ENCODE measurements around the gene ANGPTL4.
A peak's percentile ranks its signal among the peaks of the same experiment; 100 is the strongest.
"Not testable (repeated sequence)": the region's sequence is repeated elsewhere in the genome, so short reads cannot be mapped to it uniquely, and the experiment has no call there.

The ANGPTL4 gene

DNA sequence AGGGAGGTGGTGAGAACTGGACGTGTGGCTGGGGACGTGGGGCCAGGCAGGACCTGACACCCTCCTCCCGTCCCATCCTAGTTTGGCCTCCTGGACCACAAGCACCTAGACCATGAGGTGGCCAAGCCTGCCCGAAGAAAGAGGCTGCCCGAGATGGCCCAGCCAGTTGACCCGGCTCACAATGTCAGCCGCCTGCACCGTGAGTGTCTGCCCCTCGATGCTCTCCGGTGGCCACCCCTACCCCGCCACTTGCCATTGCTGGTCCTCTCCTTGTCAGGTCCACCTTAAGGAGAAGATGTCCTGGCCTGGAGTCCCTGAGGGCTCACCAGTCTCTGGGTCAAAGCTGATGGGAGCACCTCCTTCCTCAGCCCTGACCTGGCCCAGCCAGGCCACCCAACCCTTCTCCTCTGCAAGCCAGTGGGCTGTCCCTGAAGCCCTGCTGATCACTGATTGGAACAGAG is 2.2 kb downstream of the ANGPTL4 start:
- no peak for DNase-seq

DNA sequence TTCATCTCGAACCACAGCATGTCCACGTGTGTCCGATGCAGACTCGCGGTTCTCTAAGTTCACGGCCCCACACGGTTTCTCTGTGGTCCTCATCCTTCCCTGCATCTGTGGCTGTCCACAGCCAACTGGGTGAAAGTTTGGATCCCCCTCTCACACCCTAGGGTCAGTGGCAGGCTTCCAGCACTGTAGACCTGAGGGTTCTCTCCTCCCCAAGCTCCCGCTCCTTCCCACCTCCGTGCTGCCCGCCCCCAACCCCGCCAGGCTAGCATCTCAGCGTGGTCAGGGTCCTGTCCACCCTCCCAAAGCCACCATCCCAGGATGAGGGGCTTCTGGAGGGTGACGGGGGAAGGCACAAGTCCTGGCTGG is 3.0 kb downstream of the ANGPTL4 start:
- DNase-seq = no peak

DNA sequence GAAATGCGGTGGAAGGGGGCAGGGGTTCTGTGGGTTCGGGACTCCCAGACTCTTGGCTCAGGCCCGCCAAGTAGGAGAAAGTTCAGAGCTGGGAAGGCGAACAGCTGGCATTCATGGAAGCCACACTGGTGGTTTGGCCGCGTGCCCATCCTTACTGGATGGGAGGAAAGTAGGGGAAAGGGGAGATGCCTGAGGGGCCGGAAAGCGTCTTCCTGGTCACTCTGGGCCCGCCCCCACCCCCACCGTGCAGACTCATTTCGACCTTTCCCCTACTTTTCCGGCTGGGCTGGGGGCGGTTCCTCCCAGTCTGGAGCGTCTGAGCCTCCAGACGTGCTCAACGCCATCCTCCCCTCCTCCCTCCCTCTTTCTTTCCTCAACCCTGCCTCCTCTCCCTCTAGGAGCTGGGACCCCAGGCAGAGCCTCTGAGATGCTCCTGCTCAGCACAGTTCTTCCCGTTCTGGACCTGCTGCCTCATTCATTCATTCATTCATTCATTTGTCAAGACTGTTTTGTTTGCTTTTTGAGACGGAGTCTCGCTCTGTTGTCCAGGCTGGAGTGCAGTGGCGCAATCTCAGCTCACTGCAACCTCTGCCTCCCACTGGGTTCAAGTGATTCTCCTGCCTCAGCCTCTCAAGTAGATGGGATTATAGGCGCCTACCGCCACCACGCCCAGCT is 3.5 kb downstream of the ANGPTL4 start:
- DNase-seq = no peak

DNA sequence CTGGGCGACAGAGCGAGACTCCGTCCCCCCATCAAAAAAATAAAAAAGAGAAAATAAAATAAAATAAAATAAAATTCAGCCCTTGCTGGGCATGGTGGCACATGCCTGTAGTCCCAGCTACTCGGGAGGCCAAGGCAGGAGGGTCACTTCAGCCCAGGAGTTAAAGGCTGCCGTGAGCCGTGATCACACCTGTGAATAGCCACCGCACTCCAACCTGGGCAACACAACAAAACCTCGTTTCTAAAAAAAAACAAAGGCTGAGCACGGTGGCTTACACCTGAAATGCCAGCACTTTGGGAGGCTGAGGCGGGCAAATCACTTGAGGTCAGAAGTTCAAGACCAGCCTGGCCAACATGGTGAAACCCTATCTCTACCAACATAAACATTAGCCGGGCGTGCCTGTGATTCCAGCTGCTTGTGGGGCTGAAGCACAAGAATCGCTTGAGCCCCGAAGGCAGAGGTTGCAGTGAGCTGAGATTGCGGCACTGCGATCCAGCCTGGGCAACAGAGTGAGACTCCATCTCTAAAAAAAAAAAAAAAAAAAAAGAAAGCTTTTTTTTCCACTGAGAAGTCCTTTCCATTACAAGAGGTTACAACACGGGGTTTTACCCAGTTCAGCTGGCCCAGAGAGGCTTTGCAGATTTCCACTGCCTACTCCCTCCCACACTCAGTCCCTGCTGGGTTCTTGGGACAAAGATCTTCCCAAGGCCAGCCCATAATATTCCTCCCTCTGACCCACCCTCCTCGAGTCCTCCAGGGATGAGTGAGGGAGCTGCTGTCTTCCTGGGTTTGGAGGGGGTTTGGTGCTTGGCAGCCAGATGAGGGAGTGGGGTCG is 6.4 kb downstream of the ANGPTL4 start:
- no peak for DNase-seq

DNA sequence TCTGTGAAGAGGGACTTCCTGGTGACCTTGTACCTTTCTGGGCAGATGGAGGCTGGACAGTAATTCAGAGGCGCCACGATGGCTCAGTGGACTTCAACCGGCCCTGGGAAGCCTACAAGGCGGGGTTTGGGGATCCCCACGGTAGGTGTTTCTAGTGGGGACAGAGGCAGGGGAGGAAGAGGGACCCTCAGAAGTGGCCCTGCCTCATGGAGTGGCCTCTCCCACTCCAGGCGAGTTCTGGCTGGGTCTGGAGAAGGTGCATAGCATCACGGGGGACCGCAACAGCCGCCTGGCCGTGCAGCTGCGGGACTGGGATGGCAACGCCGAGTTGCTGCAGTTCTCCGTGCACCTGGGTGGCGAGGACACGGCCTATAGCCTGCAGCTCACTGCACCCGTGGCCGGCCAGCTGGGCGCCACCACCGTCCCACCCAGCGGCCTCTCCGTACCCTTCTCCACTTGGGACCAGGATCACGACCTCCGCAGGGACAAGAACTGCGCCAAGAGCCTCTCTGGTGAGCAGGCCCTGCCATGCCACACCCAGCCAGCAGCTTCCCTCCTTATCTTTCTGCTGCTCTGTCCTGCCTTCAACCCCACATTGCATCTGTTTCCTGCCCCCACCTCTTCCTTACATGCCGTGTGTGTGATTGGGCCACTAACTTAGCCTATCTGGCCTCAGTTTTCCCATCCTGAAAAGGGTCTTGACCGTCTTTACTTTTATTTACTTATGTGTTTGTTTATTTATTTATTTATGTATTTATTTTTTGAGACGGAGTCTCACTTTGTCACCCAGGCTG is 7.3 kb downstream of the ANGPTL4 start:
- DNase-seq = no peak

DNA sequence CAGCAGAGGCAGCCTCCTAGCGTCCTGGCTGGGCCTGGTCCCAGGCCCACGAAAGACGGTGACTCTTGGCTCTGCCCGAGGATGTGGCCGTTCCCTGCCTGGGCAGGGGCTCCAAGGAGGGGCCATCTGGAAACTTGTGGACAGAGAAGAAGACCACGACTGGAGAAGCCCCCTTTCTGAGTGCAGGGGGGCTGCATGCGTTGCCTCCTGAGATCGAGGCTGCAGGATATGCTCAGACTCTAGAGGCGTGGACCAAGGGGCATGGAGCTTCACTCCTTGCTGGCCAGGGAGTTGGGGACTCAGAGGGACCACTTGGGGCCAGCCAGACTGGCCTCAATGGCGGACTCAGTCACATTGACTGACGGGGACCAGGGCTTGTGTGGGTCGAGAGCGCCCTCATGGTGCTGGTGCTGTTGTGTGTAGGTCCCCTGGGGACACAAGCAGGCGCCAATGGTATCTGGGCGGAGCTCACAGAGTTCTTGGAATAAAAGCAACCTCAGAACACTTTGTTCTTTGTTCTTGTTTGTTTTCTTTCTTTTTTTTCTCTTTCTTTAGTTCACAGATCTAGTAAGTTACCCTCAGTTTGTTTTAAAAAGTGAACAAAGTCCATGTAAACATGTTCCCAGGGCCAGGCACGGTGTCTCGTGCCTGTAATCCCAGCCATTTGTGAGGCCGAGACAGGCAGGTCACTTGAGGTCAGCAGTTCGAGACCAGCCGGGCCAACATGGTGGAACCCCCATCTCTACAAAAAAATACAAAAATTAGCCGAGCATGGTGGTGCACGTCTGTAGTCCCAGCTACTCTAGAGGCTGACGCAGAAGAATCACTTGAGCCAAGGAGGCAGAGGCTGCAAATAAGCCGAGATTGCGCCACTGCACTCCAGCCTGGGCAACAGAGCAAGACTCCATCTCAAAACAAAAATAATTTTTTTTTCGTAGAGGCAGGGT is 10.2 kb downstream of the ANGPTL4 start:
- no peak for DNase-seq

DNA sequence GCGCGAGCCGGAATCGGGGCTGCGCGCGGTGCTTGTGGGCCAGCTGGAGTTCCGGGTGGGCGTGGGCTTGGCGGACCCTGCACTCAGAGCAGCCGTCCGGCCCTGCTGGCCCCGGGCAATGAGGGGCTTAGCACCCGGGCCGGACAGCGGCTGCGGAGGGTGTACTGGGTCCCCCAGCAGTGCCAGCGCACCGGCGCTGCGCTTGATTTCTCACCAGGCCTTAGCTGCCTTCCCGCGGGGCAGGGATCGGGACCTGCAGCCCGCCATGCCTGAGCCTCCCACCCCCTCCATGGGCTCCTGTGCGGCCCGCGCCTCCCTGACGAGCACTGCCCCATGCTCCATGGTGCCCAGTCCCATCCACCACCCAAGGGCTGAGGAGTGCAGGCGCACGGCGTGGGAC is 11.8 kb downstream of the ANGPTL4 start:
- not testable (repeated sequence) for DNase-seq

DNA sequence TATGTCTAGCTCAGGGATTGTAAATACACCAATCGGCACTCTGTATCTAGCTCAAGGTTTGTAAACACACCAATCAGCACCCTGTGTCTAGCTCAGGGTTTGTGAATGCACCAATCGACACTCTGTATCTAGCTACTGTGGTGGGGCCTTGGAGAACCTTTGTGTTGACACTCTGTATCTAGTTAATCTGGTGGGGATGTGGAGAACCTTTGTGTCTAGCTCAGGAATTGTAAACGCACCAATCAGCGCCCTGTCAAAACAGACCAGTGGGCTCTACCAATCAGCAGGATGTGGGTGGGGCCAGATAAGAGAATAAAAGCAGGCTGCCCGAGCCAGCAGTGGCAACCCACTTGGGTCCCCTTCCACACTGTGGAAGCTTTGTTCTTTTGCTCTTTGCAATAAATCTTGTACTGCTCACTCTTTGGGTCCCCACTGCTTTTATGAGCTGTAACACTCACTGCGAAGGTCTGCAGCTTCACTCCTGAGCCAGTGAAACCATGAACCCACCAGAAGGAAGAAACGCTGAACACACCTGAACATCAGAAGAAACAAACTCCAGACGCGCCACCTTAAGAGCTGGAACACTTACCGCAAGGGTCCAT is 12.5 kb downstream of the ANGPTL4 start:
- not testable (repeated sequence) for DNase-seq

DNA sequence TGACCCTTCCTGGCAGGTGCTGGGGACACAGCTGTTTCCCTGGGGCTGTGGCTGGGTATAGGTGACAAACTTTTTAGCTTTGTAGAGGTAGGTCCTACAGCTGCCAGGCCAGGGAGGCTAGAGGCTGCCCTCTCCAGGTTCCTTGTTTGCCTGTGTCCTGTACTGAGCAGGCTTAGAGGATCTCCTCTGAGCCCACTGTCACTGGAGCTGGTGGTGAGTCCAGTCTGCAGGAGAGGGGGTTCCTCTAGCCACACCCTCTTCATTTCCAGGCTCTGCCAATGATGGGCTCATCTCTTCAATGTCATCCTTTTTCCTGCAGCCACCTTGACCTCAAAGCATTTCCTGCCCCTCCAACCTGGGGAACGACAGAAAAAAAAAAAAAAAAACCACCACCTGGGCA is 13.6 kb downstream of the ANGPTL4 start:
- DNase-seq = no peak

DNA sequence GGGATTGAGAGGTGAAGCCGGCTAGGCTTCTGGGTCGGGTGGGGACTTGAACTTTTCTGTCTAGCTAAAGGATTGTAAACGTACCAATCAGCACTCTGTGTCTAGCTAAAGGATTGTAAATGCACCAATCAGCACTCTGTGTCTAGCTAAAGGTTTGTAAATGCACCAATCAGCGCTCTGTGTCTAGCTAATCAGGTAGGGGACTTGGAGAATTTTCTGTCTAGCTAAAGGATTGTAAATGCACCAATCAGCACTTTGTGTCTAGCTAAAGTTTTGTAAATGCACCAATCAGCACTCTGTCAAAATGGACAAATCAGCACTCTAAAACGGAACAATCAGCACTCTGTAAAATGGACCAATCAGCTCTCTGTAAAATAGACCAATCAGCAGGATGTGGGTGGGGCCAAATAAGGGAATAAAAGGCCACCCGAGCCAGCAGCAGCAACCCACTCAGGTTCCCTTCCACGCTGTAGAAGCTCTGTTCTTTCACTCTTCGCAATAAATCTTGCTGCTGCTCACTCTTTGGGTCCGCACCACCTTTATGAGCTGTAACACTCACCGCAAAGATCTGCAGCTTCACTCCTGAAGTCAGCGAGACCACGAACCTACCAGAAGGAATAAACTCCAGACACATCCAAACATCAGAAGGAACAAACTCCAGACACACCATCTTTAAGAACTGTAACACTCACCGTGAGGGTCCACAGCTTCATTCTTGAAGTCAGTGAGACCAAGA is 15.4 kb downstream of the ANGPTL4 start:
- not testable (repeated sequence) for DNase-seq

DNA sequence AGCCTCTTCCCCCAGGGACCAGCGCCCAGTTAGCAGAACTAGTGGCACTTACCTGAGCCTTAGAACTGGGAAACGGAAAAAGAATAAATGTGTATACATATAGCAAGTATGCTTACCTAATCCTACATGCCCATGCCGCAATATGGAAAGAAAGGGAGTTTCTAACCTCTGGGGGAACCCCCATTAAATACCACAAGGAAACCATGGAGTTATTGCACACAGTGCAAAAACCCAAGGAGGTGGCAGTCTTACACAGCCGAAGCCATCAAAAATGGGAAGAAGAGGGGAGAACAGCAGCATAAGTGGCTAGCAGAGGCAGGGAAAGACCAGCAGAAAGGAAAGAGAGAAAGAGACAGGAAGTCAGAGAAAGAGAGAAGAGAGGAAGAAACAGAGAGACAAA is 20.6 kb downstream of the ANGPTL4 start:
- DNase-seq = not testable (repeated sequence)

DNA sequence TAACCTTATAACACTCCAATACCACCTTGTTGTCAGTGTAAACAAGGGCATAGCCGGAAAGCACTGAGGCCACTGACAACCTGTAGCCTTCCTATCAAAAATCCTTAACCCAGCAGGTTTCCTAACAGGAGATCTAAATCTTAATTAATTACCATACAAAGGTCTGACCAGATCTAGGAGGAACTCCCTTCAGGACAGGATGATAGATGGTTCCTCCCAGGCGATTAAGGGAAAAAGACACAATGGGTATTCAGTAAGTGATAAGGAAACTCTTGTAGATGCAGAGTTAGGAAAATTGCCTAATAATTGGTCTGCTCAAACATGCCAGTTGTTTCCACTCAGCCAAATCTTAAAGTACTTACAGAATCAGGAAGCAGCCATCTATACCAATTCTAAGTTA is 21.1 kb downstream of the ANGPTL4 start:
- not testable (repeated sequence) for DNase-seq

DNA sequence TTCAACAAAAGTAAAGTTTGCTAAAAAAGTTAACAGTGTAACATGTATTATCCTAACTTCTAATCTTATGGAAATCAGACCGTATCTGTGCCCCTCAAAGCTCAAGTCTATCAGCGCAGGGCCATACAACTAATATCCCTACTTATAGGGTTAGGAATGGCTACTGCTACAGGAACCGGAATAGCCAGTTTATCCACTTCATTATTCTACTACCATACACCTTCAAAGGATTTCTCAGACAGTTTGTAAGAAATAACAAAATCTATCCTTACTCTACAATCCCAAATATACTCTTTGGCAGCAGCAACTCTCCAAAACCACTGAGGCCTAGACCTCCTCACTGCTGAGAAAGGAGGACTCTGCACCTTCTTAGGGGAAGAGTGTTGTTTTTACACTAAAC is 21.6 kb downstream of the ANGPTL4 start:
- not testable (repeated sequence) for DNase-seq

DNA sequence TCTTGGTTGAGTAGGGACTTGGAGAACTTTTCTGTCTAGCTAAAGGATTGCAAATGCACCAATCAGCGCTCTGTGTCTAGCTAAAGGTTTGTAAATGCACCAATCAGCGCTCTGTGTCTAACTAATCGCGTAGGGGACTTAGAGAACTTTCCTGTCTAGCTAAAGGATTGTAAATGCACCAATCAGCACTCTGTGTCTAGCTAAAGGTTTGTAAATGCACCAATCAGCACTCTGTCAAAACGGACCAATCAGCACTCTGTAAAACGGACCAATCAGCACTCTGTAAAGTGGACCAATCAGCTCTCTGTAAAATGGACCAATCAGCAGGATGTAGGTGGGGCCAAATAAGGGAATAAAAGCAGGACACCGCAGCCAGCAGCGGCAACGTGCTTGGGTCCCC is 22.5 kb downstream of the ANGPTL4 start:
- DNase-seq = not testable (repeated sequence)

DNA sequence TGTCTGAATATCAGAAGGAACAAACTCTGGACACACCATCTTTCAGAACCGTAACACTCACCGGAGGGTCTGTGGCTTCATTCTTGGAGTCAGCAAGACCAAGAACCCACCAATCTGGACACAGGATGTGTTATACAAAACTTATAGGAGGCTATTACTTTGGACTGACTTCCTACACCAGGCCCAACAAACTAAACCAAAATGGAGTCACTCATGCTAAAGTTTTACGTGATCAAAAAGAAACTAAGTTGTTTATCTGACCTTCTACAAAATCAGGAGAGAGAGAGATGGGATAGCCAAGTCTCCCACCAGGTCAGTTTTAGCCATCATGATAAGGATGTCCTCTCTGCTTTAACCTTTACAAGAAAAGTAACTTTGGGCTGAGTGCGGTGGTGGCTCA is 23.0 kb downstream of the ANGPTL4 start:
- DNase-seq = no peak

DNA sequence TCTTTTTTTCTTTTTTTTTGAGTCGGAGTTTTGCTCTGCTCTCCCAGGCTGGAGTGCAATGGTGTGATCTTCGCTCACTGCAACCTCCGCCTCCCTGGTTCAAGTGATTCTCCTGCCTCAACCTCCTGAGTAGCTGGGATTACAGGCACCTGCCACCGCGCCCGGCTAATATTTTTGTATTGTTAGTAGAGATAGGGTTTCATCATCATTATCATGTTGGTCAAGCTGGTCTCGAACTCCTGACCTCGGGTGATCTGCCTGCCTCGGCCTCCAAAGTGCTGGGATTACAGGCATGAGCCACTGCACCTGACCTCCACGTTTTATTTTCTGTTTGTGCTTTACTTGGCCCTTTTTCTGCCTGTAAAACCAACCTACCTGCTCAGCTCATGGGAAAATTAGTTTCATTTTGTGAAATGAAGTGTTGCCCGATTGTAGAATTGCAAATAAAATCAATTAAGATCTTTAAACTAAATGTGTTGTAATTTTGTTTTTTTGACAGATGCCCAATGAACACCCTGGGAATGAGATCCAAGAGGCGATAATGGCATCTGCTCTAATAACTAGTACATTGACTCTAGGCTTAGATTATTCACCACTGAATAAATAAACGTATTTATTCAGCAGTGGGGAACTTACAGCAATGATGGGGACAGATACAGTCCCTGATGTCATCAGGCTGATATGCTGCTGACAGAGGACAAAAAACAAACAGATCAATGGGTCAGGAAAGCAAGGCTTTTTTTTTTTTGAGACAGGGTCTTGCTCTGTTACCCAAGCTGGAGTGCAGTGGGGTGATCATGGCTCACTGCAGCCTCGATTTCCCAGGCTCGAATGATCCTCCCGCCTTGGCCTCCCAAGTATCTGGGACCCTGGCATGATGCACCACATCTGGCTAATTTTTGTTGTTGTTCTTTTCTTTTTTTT is 24.0 kb downstream of the ANGPTL4 start:
- no peak for DNase-seq

DNA sequence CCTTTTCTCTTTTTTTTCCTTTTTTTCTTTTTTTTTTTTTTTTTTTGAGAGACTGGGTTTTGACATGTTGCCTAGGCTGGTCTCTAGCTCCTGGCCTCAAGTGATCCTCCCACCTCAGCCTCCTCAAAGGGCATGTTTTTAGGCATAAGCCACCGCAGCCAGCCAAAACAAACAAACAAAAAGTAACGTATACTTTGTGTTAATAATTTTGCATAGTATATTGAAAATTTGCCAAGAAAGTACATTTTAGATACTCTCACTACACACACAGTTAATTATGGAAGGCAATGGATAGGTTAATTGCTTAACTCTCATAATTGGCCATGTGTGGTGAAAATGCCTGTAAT is 24.6 kb downstream of the ANGPTL4 start:
- no peak for DNase-seq

DNA sequence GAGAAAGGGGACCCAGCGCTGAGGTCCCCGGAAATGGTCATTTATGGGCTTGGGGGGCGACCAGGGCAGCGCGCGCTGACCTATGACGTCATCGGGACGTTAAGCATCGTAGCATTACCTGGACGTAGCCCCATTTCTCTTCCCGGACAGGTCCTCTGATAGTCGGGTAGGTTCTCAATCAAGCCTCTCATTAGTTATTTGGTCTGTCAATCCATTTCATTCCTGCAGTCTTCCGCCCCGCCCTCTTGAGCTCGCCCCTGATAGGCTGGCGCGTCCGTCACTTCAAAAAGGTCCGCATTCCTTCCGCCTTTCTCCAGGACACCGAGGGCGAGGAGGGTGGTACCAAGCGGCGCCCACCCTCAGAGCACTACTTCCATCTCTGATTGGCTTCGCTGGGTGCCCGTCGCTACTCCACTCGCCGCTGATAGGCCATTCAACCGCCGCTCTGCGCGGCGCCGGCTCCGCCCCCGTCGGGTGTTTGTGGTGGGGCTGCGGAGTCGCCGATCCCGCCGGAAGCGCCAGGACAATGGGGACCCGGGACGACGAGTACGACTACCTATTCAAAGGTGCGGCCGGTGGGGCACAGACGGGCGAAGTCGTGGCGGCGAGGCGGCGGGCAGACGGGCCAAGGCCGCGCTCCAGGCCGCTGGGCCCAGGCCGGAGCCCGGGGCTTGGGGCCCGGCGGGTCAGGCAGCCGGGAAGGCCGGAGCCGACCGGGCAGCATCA is 26.1 kb downstream of the ANGPTL4 start, which contains the start of gene RAB11B:
TSS of gene RAB11B (plus strand) at position 470 of the 726 bp plus-strand sequence. CDS start at position 527, 57 bp downstream.
- DNase-seq = peak; percentile 87

DNA sequence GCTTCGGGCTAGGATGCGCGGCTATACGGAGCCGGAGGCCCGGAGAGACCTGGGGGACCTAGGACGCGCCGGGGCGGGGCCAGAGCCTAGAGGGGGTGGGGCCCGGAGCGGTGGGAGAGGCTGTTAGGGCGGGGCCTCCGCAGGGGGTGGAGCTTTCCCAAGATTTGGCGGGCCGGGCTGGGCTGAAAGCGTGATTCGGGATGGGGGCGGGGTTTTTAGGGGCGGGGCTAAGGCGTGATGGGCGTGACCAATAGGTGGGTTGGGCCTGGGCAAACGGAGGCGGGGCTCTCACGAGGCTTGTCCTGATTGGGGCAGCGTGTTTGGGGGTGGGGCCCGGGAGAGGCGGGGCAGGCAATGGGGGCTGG is 26.6 kb downstream of the ANGPTL4 start:
- peak; percentile 77 for DNase-seq

All from activated gamma-delta T cell (primary cell).